Neural progenitor cell (in vitro differentiated cells): Measurements from ENCODE around the gene HECA. TPM values are rescaled to one million over a fixed set of nuclear protein-coding genes. Genes with fewer than 3 reads are reported as not detected.

Experiments used
- DNase-seq: peaks from one replicate; pipeline ENCODE4 v3.0.0-alpha.2; 2016; ENCODE audit warnings: low spot score
- H2AFZ ChIP-seq: fragments of 200-600 bp; sonication (generic); replicated peaks from 2 replicates; pipeline ENCODE4 v1.6.1; 2016; ENCODE audit warnings: antibody characterized with exemption
- H3F3A ChIP-seq: fragments of 200-600 bp; sonication (generic); 2 replicates; pipeline ENCODE4 v1.6.1; 2016; ENCODE audit warnings: antibody characterized with exemption, low read depth
- H3K27ac ChIP-seq: fragments of 200-600 bp; sonication (generic); 2 replicates; pipeline ENCODE4 v1.5.1; 2016; ENCODE audit warnings: mild to moderate bottlenecking
- H3K27me3 ChIP-seq: fragments of 200-600 bp; sonication (generic); 2 replicates; pipeline ENCODE4 v1.6.1; 2016; ENCODE audit warnings: mild to moderate bottlenecking, moderate library complexity
- H3K36me3 ChIP-seq: fragments of 200-600 bp; sonication (generic); 2 replicates; pipeline ENCODE4 v1.5.1; 2016
- H3K4me1 ChIP-seq: fragments of 200-600 bp; sonication (generic); 2 replicates; pipeline ENCODE4 v1.6.1; 2016; ENCODE audit warnings: mixed run types
- H3K4me2 ChIP-seq: fragments of 200-600 bp; sonication (generic); 2 replicates; pipeline ENCODE4 v1.6.1; 2016
- H3K4me3 ChIP-seq: fragments of 200-600 bp; sonication (generic); 2 replicates; pipeline ENCODE4 v1.5.1; 2016
- H3K79me2 ChIP-seq: fragments of 200-600 bp; sonication (generic); 2 replicates; pipeline ENCODE4 v1.6.1; 2016; ENCODE audit warnings: low read depth
- H3K9ac ChIP-seq: fragments of 200-600 bp; sonication (generic); 2 replicates; pipeline ENCODE4 v1.6.1; 2016
- H3K9me3 ChIP-seq: fragments of 200-600 bp; sonication (generic); 2 replicates; pipeline ENCODE4 v1.5.1; 2016; ENCODE audit warnings: low read depth
- H4K20me1 ChIP-seq: fragments of 200-600 bp; sonication (generic); 2 replicates; pipeline ENCODE4 v1.6.1; 2016; ENCODE audit warnings: low read depth
- H3K27ac Mint-ChIP-seq: 3 replicates; pipeline ENCODE4 v1.8.0; 2021; ENCODE audit warnings: mixed read lengths
- H3K27me3 Mint-ChIP-seq: 2 replicates; pipeline ENCODE4 v1.8.0; 2022; ENCODE audit warnings: low read depth, mild to moderate bottlenecking, inconsistent platforms, moderate library complexity, mixed read lengths; ENCODE audit not compliant: insufficient read depth
- H3K36me3 Mint-ChIP-seq: 3 replicates; pipeline ENCODE4 v1.8.0; 2021; ENCODE audit warnings: mixed read lengths
- H3K4me1 Mint-ChIP-seq: 3 replicates; pipeline ENCODE4 v1.8.0; 2021; ENCODE audit warnings: mixed read lengths
- H3K4me3 Mint-ChIP-seq: 3 replicates; pipeline ENCODE4 v1.8.0; 2021; ENCODE audit warnings: mild to moderate bottlenecking, moderate library complexity, mixed read lengths
- H3K9me3 Mint-ChIP-seq: 3 replicates; pipeline ENCODE4 v1.8.0; 2020; ENCODE audit warnings: mixed read lengths
- CTCF ChIP-seq: fragments of 200-600 bp; sonication (generic); IDR thresholded peaks from 2 replicates; pipeline ENCODE4 v1.5.1; 2017; ENCODE audit warnings: antibody characterized with exemption, mild to moderate bottlenecking
- EZH2 ChIP-seq: fragments of 200-600 bp; sonication (generic); IDR thresholded peaks from 2 replicates; pipeline ENCODE4 v1.6.1; 2017; ENCODE audit warnings: antibody characterized with exemption, mild to moderate bottlenecking, moderate library complexity
- EZH2phosphoT487 ChIP-seq: fragments of 200-600 bp; sonication (generic); IDR thresholded peaks from 2 replicates; pipeline ENCODE4 v1.6.1; 2017; ENCODE audit warnings: antibody characterized with exemption
- total RNA-seq: library from RNA; depleted of rRNA; stranded (reverse); fragments of >200 nt; gene quantifications from 2 replicates; pipeline ENCODE4 v1.2.3, GENCODE V29; 2015; ENCODE audit warnings: low replicate concordance

Gene HECA
- total RNA-seq, 1 donor from 2014 or later: 12.7 TPM

DNA sequence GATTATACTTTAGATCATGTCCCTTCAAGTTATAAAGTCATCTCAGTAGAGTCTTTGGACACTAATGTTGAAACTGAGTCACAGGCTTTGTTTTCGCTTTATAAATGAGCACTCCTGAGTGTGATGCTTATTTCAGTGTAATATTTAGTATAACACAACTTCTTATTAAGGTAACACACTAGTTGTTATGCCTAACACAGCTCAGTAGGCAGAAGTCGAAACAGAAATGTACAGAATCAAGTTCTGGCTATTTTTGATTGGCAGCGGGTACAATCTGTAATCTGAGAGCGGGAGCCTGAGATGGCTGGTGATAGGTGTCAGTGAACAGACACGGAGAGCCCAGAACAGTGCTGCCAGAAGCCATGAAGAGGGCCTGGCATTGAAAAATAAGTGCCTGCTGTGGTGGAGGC is 11.4 kb downstream of the HECA start:
- no peaks in the 10 kb centered on the region for H3K9me3 ChIP-seq
- peaks cover 2% of the 10 kb centered on the region for H3K9me3 Mint-ChIP-seq
- H3K4me3 Mint-ChIP-seq: no peak overlapping the region
- H3K27ac Mint-ChIP-seq: no peak overlapping the region
- TF ChIP-seq EZH2phosphoT487: no peak
- no peak for TF ChIP-seq CTCF
- no peak for TF ChIP-seq EZH2
- H3F3A ChIP-seq: peaks cover 16% of the 10 kb centered on the region
- H3K27me3 Mint-ChIP-seq: no peaks in the 10 kb centered on the region
- H3K27me3 ChIP-seq: no peaks in the 10 kb centered on the region
- H3K4me3 ChIP-seq: no peak overlapping the region
- no peak overlapping the region for H3K4me2 ChIP-seq
- no peak for DNase-seq
- H4K20me1 ChIP-seq: no peaks in the 10 kb centered on the region
- H3K4me1 Mint-ChIP-seq: peaks cover 51% of the 10 kb centered on the region
- no peak overlapping the region for H2AFZ ChIP-seq
- no peak overlapping the region for H3K9ac ChIP-seq
- peaks cover 7% of the 10 kb centered on the region for H3K36me3 Mint-ChIP-seq
- H3K27ac ChIP-seq: no peak overlapping the region
- H3K36me3 ChIP-seq: no peaks in the 10 kb centered on the region
- H3K79me2 ChIP-seq: peaks cover 21% of the 10 kb centered on the region
- H3K4me1 ChIP-seq: peaks cover 37% of the 10 kb centered on the region

GRCh38 chr6:139147628-139148027 is 12.7 kb downstream of the HECA start:
- no peak for TF ChIP-seq CTCF
- Histone ChIP-seq H3F3A (peaks cover 25% of the 10 kb centered on the region), H3K9me3 (no peaks in the 10 kb centered on the region), H3K79me2 (peaks cover 22% of the 10 kb centered on the region), H3K4me3 (no peak overlapping the region), H3K4me1 (peaks cover 50% of the 10 kb centered on the region), H3K4me2 (no peak overlapping the region), H2AFZ (no peak overlapping the region), H3K27me3 (no peaks in the 10 kb centered on the region), H3K9ac (no peak overlapping the region), H3K36me3 (no peaks in the 10 kb centered on the region), H3K27ac (no peak overlapping the region), H4K20me1 (no peaks in the 10 kb centered on the region)
- Mint-ChIP-seq H3K9me3 (peaks cover 2% of the 10 kb centered on the region), H3K4me3 (no peak overlapping the region), H3K36me3 (peaks cover 3% of the 10 kb centered on the region), H3K4me1 (peaks cover 63% of the 10 kb centered on the region), H3K27me3 (no peaks in the 10 kb centered on the region), H3K27ac (no peak overlapping the region)
- no peak for DNase-seq

- peaks cover 25% of the 10 kb centered on the region for H3F3A ChIP-seq
- no peaks in the 10 kb centered on the region for H3K36me3 ChIP-seq
- H3K27me3 ChIP-seq: no peaks in the 10 kb centered on the region
- no peaks in the 10 kb centered on the region for H4K20me1 ChIP-seq
- H3K4me1 Mint-ChIP-seq: peaks cover 67% of the 10 kb centered on the region
- H3K9me3 Mint-ChIP-seq: no peaks in the 10 kb centered on the region
- DNase-seq: no peak
- H3K4me1 ChIP-seq: peaks cover 54% of the 10 kb centered on the region
- TF ChIP-seq CTCF (no peak), EZH2phosphoT487 (no peak), EZH2 (no peak)
- H3K27ac Mint-ChIP-seq: no peak overlapping the region
- H3K9me3 ChIP-seq: no peaks in the 10 kb centered on the region
- peak overlapping the region; percentile 23 for H2AFZ ChIP-seq
- no peak overlapping the region for H3K4me3 Mint-ChIP-seq
- no peaks in the 10 kb centered on the region for H3K27me3 Mint-ChIP-seq
- no peak overlapping the region for H3K9ac ChIP-seq
- H3K27ac ChIP-seq: peak overlapping the region; percentile 44
- H3K4me2 ChIP-seq: peak overlapping the region; percentile 59
- H3K4me3 ChIP-seq: no peak overlapping the region
- H3K79me2 ChIP-seq: peaks cover 27% of the 10 kb centered on the region
- H3K36me3 Mint-ChIP-seq: no peaks in the 10 kb centered on the region
Observed at GRCh38 chr6:139148557-139149235, 13.8 kb downstream of the HECA start.
